D721Med (cell line): ENCODE data around the gene MEF2B.

Source experiments
- DNase-seq: peaks from one replicate; pipeline ENCODE4 v3.0.0; 2011; ENCODE audit warnings: low spot score; ENCODE audit not compliant: insufficient read length
- FAIRE-seq: peaks from 2 replicates; lab custom pipeline; 2011; peaks lifted over from hg19 to GRCh38; lab: Jason Lieb, UNC
- TF ChIP-seq, protein P1 (sequence below): IDR thresholded peaks from 2 replicates; pipeline ENCODE4 v1.5.1; 2012; ENCODE audit warnings: mild to moderate bottlenecking, control low read depth; ENCODE audit not compliant: insufficient read depth; ENCODE audit errors: missing control alignments

MEF2B gene

DNA sequence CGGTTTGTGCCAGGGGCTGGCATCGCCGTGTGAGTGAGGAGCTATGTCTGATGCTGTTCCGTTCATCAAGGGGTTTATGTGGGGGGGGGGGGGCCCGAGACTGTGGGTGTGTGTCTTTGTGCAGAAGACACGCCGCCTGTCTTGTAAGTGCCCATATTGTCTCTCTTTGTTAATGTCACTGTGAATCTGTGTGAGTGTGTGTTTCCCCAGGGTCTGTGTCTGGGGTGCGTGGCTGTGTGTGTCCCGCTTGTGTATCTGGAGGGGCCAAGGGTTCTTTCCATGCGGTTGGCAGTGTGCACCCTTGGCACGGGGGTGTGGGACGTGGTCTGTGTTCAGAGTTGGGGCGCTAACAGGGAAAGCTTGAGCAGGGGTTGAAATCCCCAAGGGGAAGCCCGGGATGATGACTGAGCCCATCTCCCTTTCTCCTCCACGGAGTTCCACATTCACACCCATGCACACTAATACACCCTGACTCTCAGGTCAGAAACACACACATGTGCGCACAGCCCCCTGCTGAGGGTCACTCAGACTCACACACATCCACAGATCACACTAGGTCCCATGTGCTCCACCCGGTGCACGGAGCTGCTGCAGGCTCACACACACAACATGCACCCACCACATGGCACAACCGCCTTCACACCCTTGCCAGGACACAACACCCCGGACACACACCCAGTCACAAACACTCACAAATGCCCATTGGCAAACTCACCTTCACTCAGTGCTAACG is 43.5 kb upstream of the MEF2B start:
- FAIRE-seq: no peak
- TF ChIP-seq, protein P1, sequence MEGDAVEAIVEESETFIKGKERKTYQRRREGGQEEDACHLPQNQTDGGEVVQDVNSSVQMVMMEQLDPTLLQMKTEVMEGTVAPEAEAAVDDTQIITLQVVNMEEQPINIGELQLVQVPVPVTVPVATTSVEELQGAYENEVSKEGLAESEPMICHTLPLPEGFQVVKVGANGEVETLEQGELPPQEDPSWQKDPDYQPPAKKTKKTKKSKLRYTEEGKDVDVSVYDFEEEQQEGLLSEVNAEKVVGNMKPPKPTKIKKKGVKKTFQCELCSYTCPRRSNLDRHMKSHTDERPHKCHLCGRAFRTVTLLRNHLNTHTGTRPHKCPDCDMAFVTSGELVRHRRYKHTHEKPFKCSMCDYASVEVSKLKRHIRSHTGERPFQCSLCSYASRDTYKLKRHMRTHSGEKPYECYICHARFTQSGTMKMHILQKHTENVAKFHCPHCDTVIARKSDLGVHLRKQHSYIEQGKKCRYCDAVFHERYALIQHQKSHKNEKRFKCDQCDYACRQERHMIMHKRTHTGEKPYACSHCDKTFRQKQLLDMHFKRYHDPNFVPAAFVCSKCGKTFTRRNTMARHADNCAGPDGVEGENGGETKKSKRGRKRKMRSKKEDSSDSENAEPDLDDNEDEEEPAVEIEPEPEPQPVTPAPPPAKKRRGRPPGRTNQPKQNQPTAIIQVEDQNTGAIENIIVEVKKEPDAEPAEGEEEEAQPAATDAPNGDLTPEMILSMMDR: no peak

DNA sequence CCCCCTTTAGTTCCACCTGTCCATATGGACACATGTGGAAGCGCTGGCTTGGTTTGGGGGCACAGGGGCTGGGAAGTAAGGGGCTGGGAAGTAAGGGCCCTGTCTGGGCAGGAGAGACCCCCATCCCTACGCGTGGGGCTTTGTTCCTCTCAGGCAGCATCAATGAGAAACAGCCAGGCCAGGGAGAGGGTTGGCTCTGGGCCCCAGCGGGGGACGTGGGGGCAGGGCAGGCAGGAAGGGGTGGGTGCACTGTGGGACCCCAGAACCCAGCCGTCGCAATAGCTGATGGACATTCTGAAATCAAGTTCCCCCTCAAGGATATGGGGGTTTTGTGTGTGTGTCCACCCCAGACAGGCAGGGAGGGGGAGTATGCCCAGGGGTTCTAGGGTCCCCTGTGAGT is 42.9 kb upstream of the MEF2B start:
- TF ChIP-seq, protein P1: no peak
- FAIRE-seq (no peak), DNase-seq (no peak)

More for the DNA sequence above, 43.5 kb upstream of the MEF2B start:
- no peak for DNase-seq

DNA sequence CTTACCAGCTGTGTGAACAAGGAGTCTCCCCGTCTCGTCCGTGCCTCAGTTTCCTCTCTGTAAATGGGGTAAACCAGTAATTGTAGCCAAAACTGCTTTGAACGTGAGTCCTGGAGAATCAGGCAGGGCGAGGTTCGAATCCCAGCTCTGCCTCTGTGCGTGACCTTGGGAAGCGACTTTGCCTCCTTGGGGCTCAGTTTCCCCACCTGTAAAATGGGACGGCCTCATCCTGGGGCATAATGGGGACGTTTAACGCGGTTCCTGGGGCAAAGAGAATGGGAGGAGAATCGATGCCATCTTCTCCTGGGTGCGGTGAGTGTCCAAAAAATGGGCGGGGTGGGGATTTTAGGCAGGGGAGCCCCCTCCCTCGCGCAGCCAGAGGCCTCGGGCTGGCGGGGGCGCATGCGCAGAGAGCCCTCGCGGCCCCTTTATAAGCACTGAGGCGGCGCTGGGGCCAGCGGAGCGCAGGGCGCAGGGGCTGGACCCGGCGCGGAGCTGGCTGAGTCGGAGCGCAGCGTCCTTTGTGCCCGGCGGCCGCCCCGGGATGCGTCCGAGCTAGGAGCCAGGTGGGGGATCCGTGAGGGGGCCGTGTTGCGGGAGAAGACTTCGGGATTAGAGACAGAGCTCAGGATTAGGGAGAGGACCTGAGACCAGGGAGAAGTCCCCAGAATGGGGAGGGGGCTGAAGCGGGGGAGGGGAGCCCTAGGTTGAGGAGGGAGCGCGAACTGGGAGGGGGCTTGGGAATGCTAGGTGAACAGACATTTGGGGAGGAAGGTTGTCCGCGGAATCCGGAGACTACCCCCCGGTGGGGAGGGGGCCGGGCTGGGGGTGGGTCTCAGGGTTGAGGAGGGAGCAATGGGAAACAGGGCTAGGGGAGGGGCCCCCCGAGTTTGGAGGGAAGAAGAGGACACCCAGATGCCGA is 41.7 kb upstream of the MEF2B start, which contains the start of gene NCAN:
TSS of gene NCAN (plus strand) at position 460 of the 922 bp plus-strand sequence. CDS start 4,996 bp downstream, outside the sequence.
- TF ChIP-seq, protein P1: no peak
- FAIRE-seq: no peak
- DNase-seq: no peak

DNA sequence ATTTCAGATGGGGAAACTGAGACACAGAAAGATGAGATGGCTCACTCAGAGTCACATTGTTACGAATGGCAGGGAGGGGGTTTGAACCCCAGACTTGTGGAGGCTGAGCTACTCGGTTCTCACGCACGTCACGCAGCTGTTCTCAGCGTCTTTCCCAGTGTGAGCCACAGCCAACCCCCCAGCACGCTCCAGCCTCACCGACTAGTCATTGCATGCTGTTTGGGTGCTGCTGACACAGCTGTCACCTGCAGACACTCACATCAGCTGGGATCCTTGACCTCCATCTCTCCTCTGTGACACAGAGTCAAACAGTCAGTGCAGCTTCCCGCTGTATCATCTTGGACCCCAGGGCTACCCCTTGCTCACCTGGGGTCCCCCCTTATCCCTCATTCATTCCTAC is 39.3 kb upstream of the MEF2B start:
- TF ChIP-seq, protein P1: no peak
- DNase-seq (no peak), FAIRE-seq (no peak)

DNA sequence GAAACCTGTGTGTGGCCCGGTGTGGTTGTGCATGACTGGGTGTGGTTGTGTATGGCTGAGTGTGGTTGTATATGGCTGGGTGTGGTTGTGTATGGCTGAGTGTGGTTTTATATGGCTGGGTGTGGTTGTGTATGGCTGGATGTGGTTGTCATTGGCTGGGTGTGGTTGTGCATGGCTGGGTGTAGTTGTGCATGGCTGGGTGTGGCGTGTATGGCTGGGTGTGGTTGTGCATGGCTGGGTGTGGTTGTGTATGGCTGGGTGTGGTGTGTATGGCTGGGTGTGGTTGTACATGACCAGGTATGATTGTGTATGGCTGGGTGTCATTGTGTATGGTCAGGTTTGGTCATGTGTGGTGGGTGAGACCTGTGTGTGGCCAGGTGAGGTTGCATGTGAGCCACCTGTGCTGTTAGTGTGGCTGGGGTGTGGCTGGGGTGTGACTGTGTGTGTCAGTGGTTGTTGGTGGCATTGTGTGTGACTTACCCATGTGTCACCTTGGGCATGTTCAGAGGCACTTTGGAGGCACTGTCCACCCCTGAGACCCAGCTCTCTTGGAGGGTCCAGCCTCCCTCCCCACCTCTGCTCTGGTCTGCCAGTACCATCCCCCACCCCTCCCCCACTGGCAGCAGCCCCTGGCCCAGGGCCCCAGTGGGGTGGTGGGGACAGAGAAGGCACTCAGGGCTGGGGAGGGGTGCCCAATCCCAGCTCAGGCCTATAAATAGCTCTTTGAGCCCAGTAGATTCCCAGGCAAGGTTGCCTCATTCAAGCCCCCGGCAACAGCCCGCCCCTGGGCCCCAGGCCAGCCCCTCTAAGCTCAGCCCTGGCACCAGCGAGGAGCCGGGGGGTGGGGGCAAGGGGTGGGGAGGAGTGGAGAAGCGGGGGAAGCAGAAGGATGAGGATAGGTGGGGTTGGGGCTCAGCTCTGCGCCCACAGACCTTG is 37.8 kb upstream of the MEF2B start:
- DNase-seq: no peak
- no peak for FAIRE-seq
- TF ChIP-seq, protein P1: no peak

DNA sequence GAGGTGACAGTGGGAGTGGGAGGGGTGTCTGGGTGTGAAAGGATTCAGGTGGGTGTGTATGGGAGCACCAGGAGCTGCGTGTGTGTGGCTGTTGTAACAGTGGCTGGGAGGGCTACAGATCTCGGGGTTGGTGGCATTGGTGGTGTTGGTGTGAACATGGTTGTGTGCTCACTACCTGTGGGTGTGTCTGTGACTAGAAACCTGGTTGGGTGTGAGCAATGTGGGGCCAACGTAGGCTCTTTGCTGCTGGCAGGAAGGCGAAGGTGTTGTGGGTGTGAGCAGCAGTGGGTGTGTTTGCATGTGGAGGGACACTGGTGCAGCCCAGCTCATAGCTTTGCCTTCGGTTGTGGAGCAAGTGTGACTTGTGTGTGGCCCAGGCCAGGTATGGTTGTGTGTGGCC is 36.9 kb upstream of the MEF2B start:
- TF ChIP-seq, protein P1: no peak
- no peak for DNase-seq
- FAIRE-seq: no peak
